Measurements from ENCODE around the gene HTRA1. TPM values are rescaled to one million over a fixed set of nuclear protein-coding genes. Genes with fewer than 3 reads are reported as not detected.

HTRA1 gene
- total RNA-seq, 1 donor from 2014 or later, result 17.0 TPM

- Mint-ChIP-seq H3K27me3 (ENCODE audit: insufficient read depth, low read depth) (no peaks in the 10 kb centered on the region), H3K36me3 (peaks cover 1% of the 10 kb centered on the region), H3K4me1 (peaks cover 11% of the 10 kb centered on the region), H3K27ac (no peak overlapping the region), H3K9me3 (no peaks in the 10 kb centered on the region), H3K4me3 (no peak overlapping the region)
- no peak for DNase-seq (ENCODE audit: low spot score)
- H3K9me3 ChIP-seq (ENCODE audit: low read depth), result no peaks in the 10 kb centered on the region
- no peak overlapping the region for H3K27ac ChIP-seq
- TF ChIP-seq EZH2 (IDR thresholded peaks at IDR 0.05) (no peak), EZH2phosphoT487 (IDR thresholded peaks at IDR 0.05) (no peak), CTCF (IDR thresholded peaks at IDR 0.05) (no peak)
- no peak overlapping the region for H3K4me3 ChIP-seq
- H3K9ac ChIP-seq, result no peak overlapping the region
- no peak overlapping the region for H2AFZ ChIP-seq (replicated peaks)
- H3F3A ChIP-seq (ENCODE audit: low read depth), result no peaks in the 10 kb centered on the region
- H3K27me3 ChIP-seq, result no peaks in the 10 kb centered on the region
- H3K79me2 ChIP-seq (ENCODE audit: low read depth), result no peaks in the 10 kb centered on the region
- no peak overlapping the region for H3K4me2 ChIP-seq
- peaks cover 6% of the 10 kb centered on the region for H3K36me3 ChIP-seq
- peaks cover 4% of the 10 kb centered on the region for H3K4me1 ChIP-seq
- H4K20me1 ChIP-seq (ENCODE audit: low read depth), result no peaks in the 10 kb centered on the region
These were observed 39.6 kb upstream of the HTRA1 start for GRCh38 chr10:122421742-122422141.

- H3K27ac Mint-ChIP-seq, result no peak overlapping the region
- peaks cover 16% of the 10 kb centered on the region for H3K4me1 Mint-ChIP-seq
- Histone ChIP-seq H3K4me3 (no peak overlapping the region), H3K27me3 (no peaks in the 10 kb centered on the region), H4K20me1 (ENCODE audit: low read depth) (no peaks in the 10 kb centered on the region), H3K36me3 (peaks cover 6% of the 10 kb centered on the region), H2AFZ (replicated peaks) (no peak overlapping the region), H3F3A (ENCODE audit: low read depth) (no peaks in the 10 kb centered on the region), H3K4me2 (no peak overlapping the region), H3K9ac (no peak overlapping the region), H3K27ac (no peak overlapping the region), H3K79me2 (ENCODE audit: low read depth) (no peaks in the 10 kb centered on the region), H3K9me3 (ENCODE audit: low read depth) (no peaks in the 10 kb centered on the region), H3K4me1 (peaks cover 4% of the 10 kb centered on the region)
- TF ChIP-seq EZH2phosphoT487 (IDR thresholded peaks at IDR 0.05), result no peak
- TF ChIP-seq CTCF (IDR thresholded peaks at IDR 0.05), result no peak
- no peak for TF ChIP-seq EZH2 (IDR thresholded peaks at IDR 0.05)
- H3K36me3 Mint-ChIP-seq, result no peaks in the 10 kb centered on the region
- DNase-seq (ENCODE audit: low spot score), result no peak
- no peaks in the 10 kb centered on the region for H3K9me3 Mint-ChIP-seq
- H3K27me3 Mint-ChIP-seq (ENCODE audit: insufficient read depth, low read depth), result no peaks in the 10 kb centered on the region
- no peak overlapping the region for H3K4me3 Mint-ChIP-seq
These were observed 38.9 kb upstream of the HTRA1 start for GRCh38 chr10:122422266-122422989.

GRCh38 chr10:122424059-122424458 lies 37.3 kb upstream of the HTRA1 start:
- H4K20me1 ChIP-seq (ENCODE audit: low read depth), result no peaks in the 10 kb centered on the region
- Mint-ChIP-seq H3K4me1 (peaks cover 13% of the 10 kb centered on the region), H3K27me3 (ENCODE audit: insufficient read depth, low read depth) (no peaks in the 10 kb centered on the region), H3K27ac (no peak overlapping the region), H3K4me3 (no peak overlapping the region), H3K36me3 (no peaks in the 10 kb centered on the region), H3K9me3 (no peaks in the 10 kb centered on the region)
- H3F3A ChIP-seq (ENCODE audit: low read depth), result no peaks in the 10 kb centered on the region
- peaks cover 4% of the 10 kb centered on the region for H3K4me1 ChIP-seq
- peaks cover 6% of the 10 kb centered on the region for H3K36me3 ChIP-seq
- no peaks in the 10 kb centered on the region for H3K9me3 ChIP-seq (ENCODE audit: low read depth)
- TF ChIP-seq EZH2 (IDR thresholded peaks at IDR 0.05) (no peak), CTCF (IDR thresholded peaks at IDR 0.05) (no peak), EZH2phosphoT487 (IDR thresholded peaks at IDR 0.05) (no peak)
- no peak overlapping the region for H2AFZ ChIP-seq (replicated peaks)
- H3K4me3 ChIP-seq, result no peak overlapping the region
- H3K27ac ChIP-seq, result no peak overlapping the region
- no peak for DNase-seq (ENCODE audit: low spot score)
- H3K9ac ChIP-seq, result no peak overlapping the region
- no peaks in the 10 kb centered on the region for H3K79me2 ChIP-seq (ENCODE audit: low read depth)
- no peaks in the 10 kb centered on the region for H3K27me3 ChIP-seq
- no peak overlapping the region for H3K4me2 ChIP-seq

All from neural progenitor cell (in vitro differentiated cells).